ENCODE measurements around the gene SERTAD2.
A peak's percentile ranks its signal among the peaks of the same experiment; 100 is the strongest.

The SERTAD2 gene

DNA sequence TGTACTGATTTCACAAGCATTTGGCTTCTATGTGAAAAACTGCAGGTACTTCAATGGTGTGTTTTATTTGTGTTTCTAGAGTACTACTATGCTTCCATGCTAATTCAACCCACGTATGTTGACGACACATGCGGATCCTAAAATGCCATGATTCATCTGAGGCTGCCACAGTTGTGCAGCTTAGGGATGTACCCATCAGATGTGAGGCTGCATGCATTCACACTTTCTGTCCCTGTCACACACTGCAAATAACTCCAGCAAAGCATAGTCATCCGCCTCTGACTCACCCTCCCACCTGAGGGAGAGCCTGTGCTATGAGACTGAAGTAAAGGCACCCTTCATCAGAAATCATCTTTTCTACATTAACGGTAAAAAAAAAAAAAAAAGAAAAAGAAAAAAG is 22.1 kb upstream of the SERTAD2 start:
- peak in 1 of 3 experiments; percentile 36 for DNase-seq (ENCODE audit: low read depth in 2 of 3, low spot score in 2 of 3)

DNA sequence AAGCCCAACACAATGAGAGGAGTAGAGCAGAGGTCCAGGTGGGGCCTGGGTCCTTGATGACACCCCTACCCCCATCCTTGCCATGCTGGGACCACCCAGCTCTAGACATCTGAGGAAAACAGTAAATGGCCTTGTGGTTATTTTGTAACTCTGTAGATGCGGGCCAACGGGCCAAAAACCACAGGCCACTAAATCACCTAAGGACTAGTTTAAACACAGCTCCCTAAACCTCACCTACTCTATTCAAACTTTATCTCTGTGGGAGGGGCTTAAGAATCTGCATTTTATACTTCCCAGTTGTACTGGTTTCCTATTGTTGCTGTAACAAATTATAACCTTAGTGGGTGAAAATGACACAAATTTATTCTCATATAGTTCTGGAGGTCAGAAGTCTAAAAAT is 19.0 kb upstream of the SERTAD2 start:
- DNase-seq (ENCODE audit: low read depth in 2 of 3, low spot score in 2 of 3) = no peak

DNA sequence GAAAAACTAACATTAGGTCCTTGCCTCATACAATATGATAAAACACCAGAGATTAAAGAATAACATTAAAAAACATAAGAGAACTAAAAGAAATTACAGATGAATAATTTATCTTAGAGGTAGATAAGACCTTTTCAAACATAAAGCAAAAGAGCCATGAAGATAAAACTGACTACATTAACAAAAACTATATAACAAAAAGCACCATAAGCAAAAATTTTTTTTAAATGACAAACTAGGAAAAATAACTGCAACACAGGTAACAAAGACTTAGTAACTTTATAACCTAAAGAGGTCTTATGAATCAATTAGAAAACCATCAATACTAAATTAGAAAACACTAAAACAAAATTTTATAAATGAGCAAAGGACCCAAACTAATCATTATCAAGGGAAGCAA is 16.3 kb upstream of the SERTAD2 start:
- DNase-seq (ENCODE audit: low read depth in 2 of 3, low spot score in 2 of 3) = no peak

DNA sequence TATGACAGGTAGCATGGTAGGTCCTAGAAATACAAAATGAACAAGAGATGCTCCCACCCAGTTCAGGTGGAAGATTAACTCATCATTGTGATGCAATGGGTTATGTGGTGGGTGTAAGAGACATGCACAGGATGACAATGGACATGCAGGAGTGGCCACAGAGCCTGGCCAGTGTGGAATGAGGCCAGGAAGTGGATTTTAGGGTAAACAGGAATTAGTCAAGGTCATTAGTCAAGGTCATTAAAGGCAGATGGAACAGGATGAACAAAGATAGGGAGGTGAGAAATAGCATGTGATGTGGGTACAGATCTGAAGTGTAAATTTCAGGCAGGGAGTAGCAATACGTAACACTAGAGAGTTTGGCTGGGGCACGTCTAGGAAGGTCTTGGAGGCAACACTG is 15.6 kb upstream of the SERTAD2 start:
- no peak for DNase-seq (ENCODE audit: low read depth in 2 of 3, low spot score in 2 of 3)

DNA sequence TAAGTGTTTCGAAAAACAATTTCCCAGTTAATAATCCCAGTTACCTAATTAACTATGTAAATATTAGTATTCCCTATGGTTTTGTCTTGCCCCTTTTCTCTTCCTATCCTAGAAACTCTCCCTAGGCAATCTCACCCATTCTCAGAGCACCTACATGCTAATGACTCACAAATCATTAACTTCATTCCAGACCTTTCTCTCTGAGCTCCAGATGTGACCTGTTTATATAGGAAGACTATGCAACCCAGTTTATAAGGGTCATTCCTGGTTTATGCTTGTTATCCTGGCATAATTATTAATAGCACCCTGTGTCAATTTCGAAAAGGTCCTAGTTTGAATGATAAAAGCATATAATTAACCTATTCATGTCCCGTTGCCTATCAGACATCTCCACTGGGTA is 14.8 kb upstream of the SERTAD2 start:
- no peak for DNase-seq (ENCODE audit: low read depth in 2 of 3, low spot score in 2 of 3)

DNA sequence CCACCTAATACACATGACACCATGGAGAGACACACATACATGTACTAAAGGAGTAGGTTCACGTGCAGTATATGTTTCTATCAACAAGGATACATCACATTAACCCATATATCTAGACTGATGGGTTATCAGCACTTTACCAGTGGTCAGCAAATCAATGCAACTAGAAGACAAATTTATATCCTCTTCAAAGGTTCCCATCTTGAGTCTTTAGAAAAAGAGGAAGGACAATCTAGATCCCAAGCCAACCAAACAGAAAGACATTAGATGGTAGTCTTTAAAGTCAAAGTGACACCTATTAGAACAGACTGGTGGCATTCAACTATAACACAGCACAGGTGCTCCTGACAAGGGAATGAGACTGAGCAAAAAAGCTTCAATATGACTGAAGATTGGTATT is 13.8 kb upstream of the SERTAD2 start:
- no peak for DNase-seq (ENCODE audit: low read depth in 2 of 3, low spot score in 2 of 3)

DNA sequence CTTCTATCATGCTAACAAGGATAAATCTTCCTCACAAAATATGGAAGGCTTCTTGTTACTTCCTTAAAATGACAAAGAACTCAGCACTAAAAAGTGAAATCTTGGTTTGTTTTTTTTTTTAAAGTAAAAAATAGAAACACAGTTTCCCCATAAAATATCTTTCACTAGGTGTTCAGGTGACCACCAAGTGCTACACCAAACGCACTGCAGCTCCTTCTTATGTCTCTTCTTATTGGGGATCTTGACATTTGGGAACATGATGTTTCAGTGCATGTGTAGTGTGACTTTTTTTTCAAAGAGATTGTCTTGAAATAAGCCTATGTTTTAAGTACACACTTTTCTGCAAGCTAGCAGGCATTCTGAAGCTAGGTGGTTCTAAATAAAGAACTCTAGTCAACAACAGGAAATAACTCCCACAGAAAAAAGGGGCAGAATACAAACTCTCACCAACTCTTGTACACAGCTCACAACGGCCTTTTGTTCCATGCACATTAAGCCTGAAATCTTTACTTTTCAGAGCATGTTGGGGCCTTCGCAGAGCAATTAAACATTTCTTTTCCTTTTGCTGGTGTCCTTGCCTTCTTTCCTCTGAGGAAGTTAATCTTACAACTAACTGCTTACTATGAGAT is 13.2 kb upstream of the SERTAD2 start:
- DNase-seq (ENCODE audit: low read depth in 2 of 3, low spot score in 2 of 3) = no peak

DNA sequence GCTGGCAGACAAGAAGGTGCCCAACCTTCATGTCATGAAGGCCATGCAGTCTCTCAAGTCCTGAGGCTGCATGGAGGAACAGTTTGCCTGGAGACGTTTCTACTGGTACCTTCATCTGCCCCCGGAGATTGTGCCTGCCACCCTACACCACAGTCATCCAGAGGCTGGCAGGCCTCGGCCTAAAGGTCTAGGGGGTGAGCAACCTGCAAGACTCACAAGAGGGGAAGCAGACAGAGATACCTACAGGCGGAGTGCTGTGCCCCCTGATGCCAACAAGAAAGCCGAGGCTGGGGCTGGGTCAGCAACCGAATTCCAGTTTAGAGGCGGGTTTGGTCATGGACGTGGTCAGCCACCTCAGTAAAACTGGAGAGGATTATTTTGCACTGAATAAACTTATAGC is 12.0 kb upstream of the SERTAD2 start:
- no peak for DNase-seq (ENCODE audit: low read depth in 2 of 3, low spot score in 2 of 3)

DNA sequence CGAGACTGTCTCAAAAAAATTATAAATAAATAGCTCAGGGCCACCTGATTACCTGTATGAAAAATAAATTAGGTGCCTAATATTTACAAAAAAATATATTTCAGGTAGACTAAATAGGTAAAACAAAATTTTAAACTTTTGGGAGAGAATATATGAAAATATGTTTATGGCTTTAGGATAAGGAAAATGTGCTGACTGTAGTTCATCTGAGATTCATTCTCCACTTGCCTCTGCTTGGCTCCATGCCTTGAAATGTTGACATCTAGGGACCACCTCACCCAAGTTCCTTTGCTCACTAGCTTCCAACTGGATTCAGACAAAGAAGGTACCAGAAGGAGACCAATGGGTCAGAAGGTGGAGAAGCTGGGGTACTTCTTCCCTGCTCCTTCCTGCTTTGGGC is 9.7 kb upstream of the SERTAD2 start:
- no peak for DNase-seq (ENCODE audit: low read depth in 2 of 3, low spot score in 2 of 3)

DNA sequence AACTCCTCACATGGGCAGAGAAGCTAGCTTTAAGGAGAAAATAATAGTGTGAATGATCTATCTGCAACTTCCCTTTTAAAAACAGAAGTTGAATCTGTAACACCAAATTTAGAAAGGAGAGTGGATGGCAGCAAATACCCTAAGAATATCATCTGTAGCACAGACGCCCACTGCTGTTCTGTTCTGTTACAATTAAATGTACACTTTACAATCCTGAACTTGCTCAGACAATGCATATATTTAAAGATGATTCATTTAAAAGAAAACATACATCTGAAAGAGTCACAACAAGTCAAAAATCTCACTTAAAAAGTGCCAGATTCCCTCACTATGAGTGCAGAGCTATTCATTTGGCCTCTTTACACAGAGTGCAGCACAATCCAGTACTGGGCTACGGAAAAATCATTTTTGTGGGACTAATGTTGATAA is 8.0 kb upstream of the SERTAD2 start:
- no peak for DNase-seq (ENCODE audit: low read depth in 2 of 3, low spot score in 2 of 3)

DNA sequence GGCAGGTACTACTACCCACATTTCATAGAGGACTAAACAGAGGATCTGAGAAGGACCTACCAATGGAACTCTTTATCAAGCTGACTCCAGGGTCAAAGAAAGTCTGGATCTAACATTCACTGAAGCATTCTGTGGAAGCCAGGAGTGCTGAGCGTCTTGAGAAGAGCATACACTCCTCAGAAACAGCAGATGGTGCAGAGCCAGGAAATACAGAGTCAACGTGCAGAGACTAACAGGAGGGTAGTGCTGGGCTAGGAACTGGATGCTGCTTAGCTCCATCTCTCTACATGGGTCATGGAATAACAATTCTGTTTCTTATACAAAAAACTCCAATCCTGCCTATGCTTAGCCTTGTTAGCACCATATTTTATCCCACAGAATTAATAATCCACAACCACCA is 5.5 kb upstream of the SERTAD2 start:
- no peak for DNase-seq (ENCODE audit: low read depth in 2 of 3, low spot score in 2 of 3)

DNA sequence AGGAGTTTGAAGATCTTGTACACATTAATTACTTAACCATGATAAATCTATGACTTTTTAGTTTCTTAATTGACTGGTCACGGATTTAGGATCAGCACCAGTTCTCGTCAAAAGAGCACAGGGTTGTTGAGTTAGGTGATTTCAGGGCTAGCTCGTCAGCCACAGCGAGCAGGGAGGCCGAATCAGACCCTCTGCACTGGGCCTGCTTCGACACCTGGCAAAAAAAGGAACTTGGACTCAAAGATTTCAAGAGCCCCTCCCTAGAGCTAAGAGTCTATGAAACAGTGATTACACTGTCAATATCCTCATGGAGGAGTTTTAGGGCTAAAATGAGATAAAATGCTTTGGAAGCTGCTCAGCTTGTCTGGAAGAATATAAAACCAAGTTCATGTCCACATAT is 4.6 kb upstream of the SERTAD2 start:
- no peak for DNase-seq (ENCODE audit: low read depth in 2 of 3, low spot score in 2 of 3)

DNA sequence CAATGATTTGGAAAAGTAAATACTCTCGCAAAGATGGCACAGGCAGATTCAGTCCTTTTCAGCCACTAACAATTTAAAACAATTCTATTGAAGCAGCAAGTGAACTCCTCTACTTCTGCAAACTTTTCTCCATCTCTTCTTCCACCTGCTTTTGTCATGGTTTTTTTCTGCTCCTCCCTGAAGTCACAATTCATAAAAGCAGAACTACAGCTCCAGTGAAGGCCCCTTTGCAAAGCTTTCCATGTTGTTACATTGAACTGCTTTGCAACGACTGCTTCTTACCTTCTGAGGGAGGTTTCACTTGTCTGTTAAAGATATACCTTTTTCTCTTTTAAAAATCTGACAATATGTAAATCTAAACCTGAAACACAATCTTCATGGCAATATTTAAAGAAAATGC is 3.7 kb upstream of the SERTAD2 start:
- DNase-seq (ENCODE audit: low read depth in 2 of 3, low spot score in 2 of 3) = no peak

DNA sequence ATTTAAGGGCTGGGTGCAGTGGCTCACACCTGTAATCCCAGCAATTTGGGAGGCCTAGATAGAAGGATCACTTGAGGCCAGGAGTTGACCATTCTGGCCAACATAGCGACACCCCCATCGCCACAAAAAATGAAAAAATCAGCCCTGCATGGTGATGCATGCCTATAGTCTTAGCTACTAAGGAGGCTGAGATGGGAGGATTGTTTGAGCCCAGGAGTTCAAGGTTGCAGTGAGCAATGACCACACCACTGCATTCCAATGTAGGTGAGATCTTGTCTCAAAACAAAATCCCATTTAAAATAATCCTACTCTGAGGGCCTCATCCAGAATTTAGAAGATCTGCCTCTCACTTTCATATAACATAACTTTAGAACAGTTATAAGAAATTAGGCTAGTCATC is 2.7 kb upstream of the SERTAD2 start:
- no peak for DNase-seq (ENCODE audit: low read depth in 2 of 3, low spot score in 2 of 3)

DNA sequence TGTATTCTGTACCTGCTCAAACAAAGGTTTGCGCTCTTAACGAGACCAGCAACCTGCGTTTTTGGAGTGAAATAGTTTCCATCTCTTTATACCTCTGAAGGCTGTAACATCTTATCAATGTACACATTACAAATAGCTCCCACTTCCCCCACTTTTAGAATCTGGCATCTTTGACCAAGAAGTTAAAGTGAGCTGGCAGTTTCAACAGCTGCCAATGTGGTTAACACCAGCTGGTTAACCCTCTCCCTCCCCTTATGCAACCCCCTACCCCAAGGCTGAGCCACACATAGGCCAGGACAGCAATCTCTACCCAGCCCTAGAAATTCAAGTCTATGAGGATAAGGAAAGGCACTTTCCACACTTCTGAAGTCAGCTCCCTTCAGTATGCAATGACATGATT is 2.2 kb upstream of the SERTAD2 start:
- no peak for DNase-seq (ENCODE audit: low read depth in 2 of 3, low spot score in 2 of 3)

DNA sequence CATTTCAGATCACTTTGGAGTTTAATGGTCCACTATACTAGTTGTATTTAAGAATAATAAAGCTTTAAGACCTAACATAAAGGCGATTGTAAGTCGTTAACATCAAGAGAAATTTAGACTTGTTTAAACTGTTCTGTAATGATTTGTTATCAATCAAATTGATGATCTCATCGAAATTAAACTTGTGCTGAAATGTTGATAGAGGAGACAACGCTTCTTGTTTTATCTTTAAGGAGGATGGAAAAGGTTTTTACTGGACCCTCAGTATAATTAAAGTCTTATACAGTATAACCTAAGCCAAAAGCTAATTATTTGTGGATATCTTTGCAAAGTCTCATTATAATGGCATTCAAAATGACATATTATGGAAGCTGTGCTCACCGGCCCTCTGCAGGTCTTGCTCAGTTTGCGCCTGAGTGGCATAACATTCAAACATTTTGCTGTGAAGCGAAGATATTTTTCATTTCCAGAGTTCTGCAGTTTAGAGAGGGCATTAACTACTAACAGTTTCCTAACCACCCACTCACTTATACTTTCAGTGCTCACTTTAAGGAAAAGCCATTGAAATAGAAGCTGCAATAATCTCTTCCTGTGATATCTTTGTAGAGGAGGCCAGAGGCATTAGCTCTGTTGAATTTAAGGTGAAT is 1.4 kb upstream of the SERTAD2 start:
- DNase-seq (ENCODE audit: low read depth in 2 of 3, low spot score in 2 of 3) = no peak

DNA sequence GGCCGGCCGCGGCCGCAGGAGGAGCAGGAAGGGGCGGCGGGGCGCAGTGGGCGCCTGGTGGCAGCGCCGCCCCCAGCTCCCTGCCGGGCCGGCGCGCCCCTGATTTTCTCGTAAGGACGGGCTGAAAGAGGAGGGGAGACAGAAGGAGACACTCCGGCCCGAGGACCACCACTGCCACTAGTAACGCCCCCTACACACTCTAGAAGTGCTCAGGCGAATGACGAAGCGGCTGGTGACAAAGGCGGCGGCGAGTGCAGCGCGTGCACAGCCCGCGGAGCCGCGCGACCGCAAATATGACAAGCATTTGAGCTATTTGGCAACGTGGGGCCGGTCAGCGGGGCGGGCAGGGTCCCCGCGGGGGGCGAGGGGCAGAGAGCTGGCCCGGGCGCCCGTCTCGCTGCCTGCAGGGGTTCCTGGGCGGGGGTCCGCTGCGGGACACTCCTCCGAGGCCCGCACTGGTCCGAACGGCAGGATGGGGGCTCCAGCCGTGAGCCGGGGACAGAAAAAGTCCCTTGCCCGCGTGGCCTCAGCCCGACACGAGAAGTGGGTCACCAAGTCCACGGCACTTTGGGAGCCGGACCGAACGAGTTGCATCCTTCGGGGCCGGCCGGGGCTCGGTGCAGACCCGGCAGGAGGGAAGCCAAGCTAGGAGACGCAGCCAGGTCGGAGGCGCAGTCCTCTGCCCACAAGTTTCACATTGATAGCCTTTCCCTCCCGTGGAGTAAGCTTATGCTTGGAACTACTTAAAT is 524 bp upstream of the SERTAD2 start:
- DNase-seq (ENCODE audit: low read depth in 2 of 3, low spot score in 2 of 3) = peak in 2 of 3 experiments; percentile 49 to 55

DNA sequence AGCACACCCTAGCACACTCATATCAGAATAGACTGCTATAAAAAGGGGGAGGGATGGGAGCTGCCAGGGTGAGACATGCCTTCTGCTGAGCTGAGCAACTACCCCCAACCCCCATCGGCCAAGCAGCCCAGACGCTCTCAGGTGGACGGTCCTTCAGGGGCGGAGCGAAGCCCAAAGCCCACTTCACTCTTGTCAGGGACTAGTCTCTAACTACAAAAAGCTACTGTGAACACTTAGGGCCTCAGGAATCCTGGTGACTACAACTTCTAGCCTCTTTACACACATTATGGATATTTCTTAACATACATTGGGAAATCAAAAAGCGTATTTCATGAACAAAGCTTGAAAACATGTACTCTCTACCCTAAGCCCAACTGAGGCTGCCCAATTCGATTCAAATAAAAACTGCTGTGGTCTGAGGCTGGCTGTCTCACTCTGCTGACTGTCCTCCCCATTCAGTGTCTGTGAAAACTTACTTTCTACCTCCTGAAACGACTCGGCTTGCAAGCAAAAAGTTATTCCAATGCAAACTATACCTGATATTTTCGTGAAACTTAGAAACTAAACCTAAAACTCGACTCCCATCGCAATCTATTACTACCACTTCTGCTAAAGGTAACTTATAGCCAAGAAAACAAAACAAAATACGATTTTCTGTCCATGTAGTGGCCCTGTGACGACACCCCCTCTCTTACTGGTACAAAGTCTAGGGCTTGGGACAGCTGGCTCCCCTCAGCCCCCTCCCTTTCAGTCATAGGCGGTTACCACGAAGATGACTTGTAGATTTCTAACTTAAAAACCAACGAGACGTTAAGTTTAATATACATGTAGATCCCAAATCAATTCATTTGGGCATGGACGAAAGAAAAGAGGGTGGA is 1.2 kb downstream of the SERTAD2 start:
- no peak for DNase-seq (ENCODE audit: low read depth in 2 of 3, low spot score in 2 of 3)

DNA sequence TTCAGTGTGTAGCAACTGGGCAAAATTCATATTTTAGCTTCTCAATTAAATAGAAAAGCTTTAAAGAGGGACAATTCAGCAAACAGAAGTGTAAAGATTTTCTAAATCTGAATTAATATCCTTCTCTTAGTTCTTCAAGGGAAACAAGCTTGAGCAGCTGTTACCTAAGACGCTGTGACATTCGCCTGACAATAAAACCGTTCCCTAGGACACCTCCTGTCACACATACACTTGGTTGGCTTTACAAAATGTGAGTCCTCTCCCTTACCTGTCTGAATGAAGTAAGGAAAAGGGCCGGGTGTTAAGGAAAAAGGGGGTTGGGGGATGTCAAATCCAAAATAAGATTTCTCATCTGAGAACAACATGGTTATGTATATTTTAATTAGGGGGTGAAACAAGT is 2.1 kb downstream of the SERTAD2 start:
- DNase-seq (ENCODE audit: low read depth in 2 of 3, low spot score in 2 of 3) = no peak

DNA sequence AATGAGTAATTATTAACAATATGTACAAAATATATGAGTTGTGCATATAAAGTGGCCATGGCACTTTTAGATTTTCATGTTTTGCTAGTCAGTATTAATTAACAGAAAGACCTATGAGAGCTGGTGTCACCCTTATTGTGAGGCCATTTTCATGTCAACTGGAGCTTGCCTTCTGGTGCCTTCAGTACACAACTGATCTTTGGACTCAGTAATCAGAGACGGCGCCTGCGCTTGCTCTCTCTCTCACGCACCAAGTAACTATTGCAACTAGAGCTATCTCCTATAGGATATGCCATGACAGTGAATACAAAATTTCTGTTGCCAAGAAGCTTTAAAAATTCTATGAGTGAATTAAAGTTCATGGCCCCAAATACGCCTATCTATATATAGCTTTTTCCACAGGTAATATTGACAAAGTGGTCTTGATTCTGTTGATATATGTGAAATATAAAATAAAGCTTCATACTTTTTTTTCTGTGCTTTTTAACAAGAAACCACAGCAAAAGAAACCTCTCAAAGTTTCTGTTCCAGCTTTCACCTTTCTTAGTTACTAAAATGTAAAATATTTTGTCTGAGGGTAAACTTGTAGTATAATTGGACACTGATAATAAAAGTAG is 2.9 kb downstream of the SERTAD2 start:
- no peak for DNase-seq (ENCODE audit: low read depth in 2 of 3, low spot score in 2 of 3)

DNA sequence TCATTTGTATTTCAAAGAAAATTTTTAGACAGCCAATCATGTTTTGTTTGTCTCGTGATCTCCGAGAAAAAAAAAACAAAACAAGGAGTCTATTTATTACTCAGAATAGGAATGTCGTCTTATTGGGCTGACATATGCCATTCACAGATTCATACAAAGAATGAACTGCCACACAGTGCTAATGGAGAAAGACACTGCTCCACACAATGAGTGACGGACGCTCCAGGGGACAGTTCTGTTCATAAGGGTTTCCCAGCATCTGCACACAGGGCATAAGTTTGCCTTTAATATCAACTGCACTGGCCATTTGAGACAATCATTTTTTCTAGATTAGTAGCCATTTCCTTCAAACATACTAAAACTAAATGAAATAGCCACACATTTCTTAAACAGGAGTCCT is 3.4 kb downstream of the SERTAD2 start:
- DNase-seq (ENCODE audit: low read depth in 2 of 3, low spot score in 2 of 3) = no peak
